OCI-LY7 (cell line): ENCODE results near the gene COL5A1. TPM values are rescaled to one million over a fixed set of nuclear protein-coding genes. Genes with fewer than 3 reads are reported as not detected.

ENCODE experiments used
- BruUV-seq: library from RNA; stranded (reverse); fragments of 400-500 nt; replicated peaks from 2 replicates; lab custom pipeline; 2021; lab: Mats Ljungman, UMichigan
- CTCF ChIA-PET: fragments of 300-600 bp; sonication (Branson Sonifier 250); formaldehyde crosslinking; loops from one replicate; lab custom pipeline; 2022; ENCODE audit warnings: antibody characterized with exemption; ENCODE audit not compliant: unreplicated experiment; lab: Charles Lee
- POLR2A ChIA-PET: fragments of 300-600 bp; sonication (Branson Sonifier 250); formaldehyde crosslinking; loops from one replicate; lab custom pipeline; 2022; ENCODE audit warnings: antibody characterized with exemption; lab: Charles Lee
- DNase-seq: peaks from one replicate; pipeline ENCODE4 v3.0.0-alpha.2; 2015; ENCODE audit warnings: low spot score
- H2AFZ ChIP-seq: fragments of 200-600 bp; sonication (generic), shearing (Covaris generic); 2 replicates; pipeline ENCODE4 v1.6.1; 2014; ENCODE audit warnings: mild to moderate bottlenecking, antibody characterized with exemption, low read length, moderate library complexity
- H3K27ac ChIP-seq: fragments of 200-600 bp; sonication (generic); 2 replicates; pipeline ENCODE4 v1.5.1; 2014; ENCODE audit warnings: mixed run types, low read depth, mild to moderate bottlenecking, moderate library complexity, low read length, inconsistent platforms; ENCODE audit not compliant: poor library complexity, severe bottlenecking
- H3K36me3 ChIP-seq: fragments of 200-600 bp; sonication (generic); 2 replicates; pipeline ENCODE4 v1.6.1; 2014; ENCODE audit warnings: mild to moderate bottlenecking, antibody characterized with exemption, low read length, moderate library complexity, mixed read lengths; ENCODE audit not compliant: insufficient read depth
- H3K4me1 ChIP-seq: fragments of 200-600 bp; sonication (generic); 2 replicates; pipeline ENCODE4 v1.5.1; 2014; ENCODE audit warnings: mild to moderate bottlenecking, low read length; ENCODE audit not compliant: insufficient read depth, poor library complexity, severe bottlenecking
- H3K4me2 ChIP-seq: fragments of 200-600 bp; sonication (generic); 2 replicates; pipeline ENCODE4 v1.6.1; 2014; ENCODE audit warnings: mild to moderate bottlenecking, low read length
- H3K4me3 ChIP-seq: fragments of 200-600 bp; sonication (generic); 2 replicates; pipeline ENCODE4 v1.5.1; 2014; ENCODE audit warnings: mild to moderate bottlenecking, low read depth, low read length; ENCODE audit not compliant: poor library complexity, severe bottlenecking
- H3K79me2 ChIP-seq: fragments of 200-600 bp; sonication (generic); 2 replicates; pipeline ENCODE4 v1.6.1; 2016; ENCODE audit warnings: low read depth, mild to moderate bottlenecking, low read length, moderate library complexity, mixed read lengths; ENCODE audit not compliant: insufficient read depth
- H3K9me2 ChIP-seq: fragments of 200-600 bp; sonication (generic); 2 replicates; pipeline ENCODE4 v1.6.1; 2016; ENCODE audit warnings: mild to moderate bottlenecking, low read length, mixed read lengths; ENCODE audit not compliant: insufficient read depth
- H3K9me3 ChIP-seq: fragments of 200-600 bp; sonication (generic); 2 replicates; pipeline ENCODE4 v1.6.1; 2014; ENCODE audit warnings: mild to moderate bottlenecking, mixed run types, low read length, mixed read lengths
- H4K20me1 ChIP-seq: fragments of 200-600 bp; sonication (generic); 2 replicates; pipeline ENCODE4 v1.6.1; 2014; ENCODE audit warnings: mild to moderate bottlenecking, antibody characterized with exemption, low read length, moderate library complexity, mixed read lengths; ENCODE audit not compliant: insufficient read depth
- CTCF ChIP-seq: fragments of 200-600 bp; sonication (generic); conservative IDR thresholded peaks from 2 replicates; pipeline ENCODE4 v1.5.1; 2014; ENCODE audit warnings: mild to moderate bottlenecking, antibody characterized with exemption, low read length, moderate library complexity, mixed read lengths
- EZH2phosphoT487 ChIP-seq: fragments of 200-600 bp; sonication (generic); IDR thresholded peaks from 2 replicates; pipeline ENCODE4 v1.6.1; 2018; ENCODE audit warnings: low read depth, borderline replicate concordance, mild to moderate bottlenecking, mixed run types, antibody characterized with exemption, low read length, moderate library complexity, mixed read lengths
- intact Hi-C: fragments of 100-400 bp; cut with micrococcal nuclease; formaldehyde crosslinking; loops from one replicate; pipeline ENCODE4 v1.10.0; 2022; ENCODE audit not compliant: unreplicated experiment
- total RNA-seq, 2 experiments: library from RNA; depleted of rRNA in 1 of 2; stranded (reverse); fragments of >200 nt in 1 of 2; shearing (Covaris generic) in 1 of 2; gene quantifications; 2 replicates each; pipeline ENCODE4 v1.2.3, GENCODE V29; 2014 to 2022

The COL5A1 gene
- total RNA-seq, 2 experiments from 2014 or later: 12.2 to 28.6 TPM

GRCh38 chr9:134612309-134612708 lies 29.3 kb upstream of the COL5A1 start:
- Histone ChIP-seq H3K36me3 (no peaks in the 10 kb centered on the region), H3K79me2 (no peaks in the 10 kb centered on the region), H3K9me2 (no peaks in the 10 kb centered on the region), H3K9me3 (peaks cover 10% of the 10 kb centered on the region; the same call in 1 of the 2 replicates), H4K20me1 (no peaks in the 10 kb centered on the region), H3K4me1 (no peaks in the 10 kb centered on the region), H3K27ac (no peak overlapping the region), H3K4me2 (no peak overlapping the region), H3K4me3 (no peak overlapping the region), H2AFZ (no peak overlapping the region)
- ChIA-PET POLR2A (no interaction called here), CTCF (no interaction called here)
- intact Hi-C loops: no loop called here
- TF ChIP-seq EZH2phosphoT487 (no peak), CTCF (no peak)
- no peak for DNase-seq
- no TSS peak for BruUV-seq

GRCh38 chr9:134612715-134613114 lies 28.9 kb upstream of the COL5A1 start:
- no peak overlapping the region for H3K4me3 ChIP-seq
- H3K79me2 ChIP-seq: no peaks in the 10 kb centered on the region
- peaks cover 10% of the 10 kb centered on the region; the same call in 1 of the 2 replicates for H3K9me3 ChIP-seq
- ChIA-PET POLR2A (interaction anchor here (1.0 kb wide), 1 partner anchor 620 kb away, joined by 3 read pairs; no protein-coding TSS in a partner anchor), CTCF (no interaction called here)
- no peaks in the 10 kb centered on the region for H3K36me3 ChIP-seq
- no peak overlapping the region for H3K27ac ChIP-seq
- no peak for DNase-seq
- no peak overlapping the region for H2AFZ ChIP-seq
- intact Hi-C loops: no loop called here
- no peaks in the 10 kb centered on the region for H3K9me2 ChIP-seq
- TF ChIP-seq EZH2phosphoT487: no peak
- no peak for TF ChIP-seq CTCF
- no peaks in the 10 kb centered on the region for H3K4me1 ChIP-seq
- no peak overlapping the region for H3K4me2 ChIP-seq
- no peaks in the 10 kb centered on the region for H4K20me1 ChIP-seq
- no TSS peak for BruUV-seq

- Histone ChIP-seq H2AFZ (no peak overlapping the region), H3K4me3 (no peak overlapping the region), H3K4me2 (no peak overlapping the region), H3K27ac (no peak overlapping the region), H4K20me1 (no peaks in the 10 kb centered on the region), H3K9me2 (no peaks in the 10 kb centered on the region), H3K9me3 (peaks cover 10% of the 10 kb centered on the region; the same call in 1 of the 2 replicates), H3K36me3 (no peaks in the 10 kb centered on the region), H3K79me2 (no peaks in the 10 kb centered on the region), H3K4me1 (no peaks in the 10 kb centered on the region)
- POLR2A ChIA-PET: no interaction called here
- no TSS peak for BruUV-seq
- no peak for TF ChIP-seq CTCF
- TF ChIP-seq EZH2phosphoT487: no peak
- CTCF ChIA-PET: no interaction called here
- intact Hi-C loops: no loop called here
- DNase-seq: no peak
Measured at GRCh38 chr9:134614256-134614655, 27.3 kb upstream of the COL5A1 start.
